MCF 10A (cell line): ENCODE results near the gene SNX27. TPM values are rescaled to one million over a fixed set of nuclear protein-coding genes. Genes with fewer than 3 reads are reported as not detected.

Experiments
- BruUV-seq: library from RNA; stranded (reverse); fragments of 400-500 nt; replicated peaks from 2 replicates; lab custom pipeline; 2021; lab: Mats Ljungman, UMichigan
- CTCF ChIA-PET: fragments of 300-600 bp; sonication (Branson Sonifier 250); formaldehyde crosslinking; extraction: SDS; loops from one replicate; lab custom pipeline; 2021; ENCODE audit warnings: antibody characterized with exemption, inconsistent platforms; lab: Yijun Ruan, JAX
- POLR2A ChIA-PET: fragments of 300-600, 350-650 bp; sonication (Branson Sonifier 250); formaldehyde crosslinking; extraction: SDS; loops from one replicate; lab custom pipeline; 2020; ENCODE audit warnings: antibody characterized with exemption, inconsistent platforms; lab: Yijun Ruan, JAX
- DNase-seq: peaks from one replicate; pipeline ENCODE4 v3.0.0-alpha.2; 2018; ENCODE audit not compliant: unreplicated experiment
- H3K27ac Mint-ChIP-seq: one replicate; pipeline ENCODE4 v1.8.0; 2022; ENCODE audit warnings: mild to moderate bottlenecking, low read depth, mixed read lengths; ENCODE audit not compliant: unreplicated experiment
- H3K27me3 Mint-ChIP-seq: one replicate; pipeline ENCODE4 v1.8.0; 2022; ENCODE audit warnings: mixed read lengths; ENCODE audit not compliant: insufficient read depth, unreplicated experiment
- H3K36me3 Mint-ChIP-seq: one replicate; pipeline ENCODE4 v1.8.0; 2022; ENCODE audit warnings: mild to moderate bottlenecking, moderate library complexity, mixed read lengths; ENCODE audit not compliant: insufficient read depth, unreplicated experiment
- H3K4me1 Mint-ChIP-seq: one replicate; pipeline ENCODE4 v1.8.0; 2022; ENCODE audit warnings: mixed read lengths; ENCODE audit not compliant: insufficient read depth, unreplicated experiment
- H3K4me3 Mint-ChIP-seq: one replicate; pipeline ENCODE4 v1.8.0; 2022; ENCODE audit warnings: mild to moderate bottlenecking, moderate library complexity, mixed read lengths; ENCODE audit not compliant: unreplicated experiment
- H3K9me3 Mint-ChIP-seq: one replicate; pipeline ENCODE4 v1.8.0; 2022; ENCODE audit warnings: mixed read lengths; ENCODE audit not compliant: unreplicated experiment
- intact Hi-C: fragments of 100-400 bp; cut with micrococcal nuclease; formaldehyde crosslinking; loops from 2 replicates; pipeline ENCODE4 v1.14.1; 2022
- total RNA-seq: library from RNA; stranded (reverse); gene quantifications from 2 replicates; pipeline ENCODE4 v1.2.3, GENCODE V29; 2022
- TF ChIP-seq, protein P1 (sequence below): fragments of 200-600 bp; IDR thresholded peaks from one replicate; pipeline ENCODE4 v1.8.0; 2022; ENCODE audit warnings: antibody characterized with exemption, mild to moderate bottlenecking; ENCODE audit not compliant: unreplicated experiment

SNX27 gene
- total RNA-seq, 1 experiment from 2014 or later = 36.9 TPM

DNA sequence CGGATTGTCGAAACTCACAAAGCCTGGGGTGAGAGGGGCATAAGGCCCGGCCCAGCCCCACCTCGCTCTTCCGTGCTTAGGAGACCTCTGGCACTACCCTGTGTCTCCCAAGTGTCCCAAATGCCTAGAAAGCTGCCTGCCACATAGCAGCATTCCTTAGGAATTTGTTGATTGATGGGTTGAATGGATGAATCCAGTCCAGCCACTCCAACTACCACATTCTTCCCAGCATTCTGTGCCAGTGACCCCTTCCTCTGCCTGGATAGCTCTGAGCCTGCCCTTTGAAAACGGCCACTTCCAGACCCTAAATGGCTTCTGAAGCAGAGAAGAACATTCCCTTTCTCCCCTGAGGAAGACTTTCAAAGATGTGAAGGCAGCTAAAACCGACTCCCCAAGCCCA is 93.3 kb downstream of the SNX27 start:
- Mint-ChIP-seq H3K36me3 (peaks cover 19% of the 10 kb centered on the region), H3K27ac (no peak overlapping the region), H3K9me3 (no peaks in the 10 kb centered on the region), H3K4me1 (peaks cover 6% of the 10 kb centered on the region), H3K4me3 (no peak overlapping the region), H3K27me3 (no peaks in the 10 kb centered on the region)
- DNase-seq = no peak
- TF ChIP-seq, protein P1, sequence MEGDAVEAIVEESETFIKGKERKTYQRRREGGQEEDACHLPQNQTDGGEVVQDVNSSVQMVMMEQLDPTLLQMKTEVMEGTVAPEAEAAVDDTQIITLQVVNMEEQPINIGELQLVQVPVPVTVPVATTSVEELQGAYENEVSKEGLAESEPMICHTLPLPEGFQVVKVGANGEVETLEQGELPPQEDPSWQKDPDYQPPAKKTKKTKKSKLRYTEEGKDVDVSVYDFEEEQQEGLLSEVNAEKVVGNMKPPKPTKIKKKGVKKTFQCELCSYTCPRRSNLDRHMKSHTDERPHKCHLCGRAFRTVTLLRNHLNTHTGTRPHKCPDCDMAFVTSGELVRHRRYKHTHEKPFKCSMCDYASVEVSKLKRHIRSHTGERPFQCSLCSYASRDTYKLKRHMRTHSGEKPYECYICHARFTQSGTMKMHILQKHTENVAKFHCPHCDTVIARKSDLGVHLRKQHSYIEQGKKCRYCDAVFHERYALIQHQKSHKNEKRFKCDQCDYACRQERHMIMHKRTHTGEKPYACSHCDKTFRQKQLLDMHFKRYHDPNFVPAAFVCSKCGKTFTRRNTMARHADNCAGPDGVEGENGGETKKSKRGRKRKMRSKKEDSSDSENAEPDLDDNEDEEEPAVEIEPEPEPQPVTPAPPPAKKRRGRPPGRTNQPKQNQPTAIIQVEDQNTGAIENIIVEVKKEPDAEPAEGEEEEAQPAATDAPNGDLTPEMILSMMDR = no peak
- intact Hi-C loops = no loop called here
- CTCF ChIA-PET = interaction anchor here (0.6 to 1.9 kb wide), 3 partner anchors 12 to 83 kb away, joined by 4 to 10 read pairs (median 6); no protein-coding TSS in a partner anchor
- POLR2A ChIA-PET = interaction anchor here (0.6 kb wide), 1 partner anchor 394 kb away, joined by 3 read pairs; no protein-coding TSS in a partner anchor
- BruUV-seq = no TSS peak

DNA sequence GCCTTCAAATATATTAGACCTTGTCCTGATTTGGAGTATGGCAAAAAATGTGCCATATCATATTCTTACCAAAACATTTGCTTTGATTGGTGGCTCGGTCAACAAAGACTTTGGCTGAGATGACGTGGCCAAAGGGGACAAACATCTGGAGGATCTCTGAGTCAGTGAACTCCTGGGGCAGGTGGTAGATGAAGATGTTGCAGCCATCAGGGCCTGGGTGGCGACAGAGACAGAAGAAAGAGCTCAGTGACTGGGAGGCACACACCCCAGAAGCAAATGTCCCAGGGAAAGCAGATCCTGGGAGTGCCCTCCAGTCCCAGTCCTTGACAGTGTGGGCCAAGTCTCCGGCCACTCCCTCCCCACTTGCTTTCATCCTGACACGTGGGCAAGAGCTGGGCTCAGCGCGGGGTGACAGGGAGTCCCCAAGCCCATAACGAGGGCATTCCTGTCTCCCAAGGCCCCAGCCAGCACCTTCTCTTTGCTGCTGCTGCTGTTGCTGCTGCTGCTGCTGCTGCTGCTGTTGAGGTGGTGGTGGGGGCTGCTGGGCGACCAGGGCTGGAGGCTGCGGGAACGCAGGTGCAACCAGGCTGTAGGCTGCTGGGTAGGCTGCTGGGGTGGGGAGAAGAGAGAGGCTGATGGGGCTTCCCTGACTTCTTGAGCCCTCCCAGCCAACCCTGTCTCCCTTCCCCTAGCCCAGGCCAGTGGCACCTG is 94.1 kb downstream of the SNX27 start:
- peaks cover 19% of the 10 kb centered on the region for H3K36me3 Mint-ChIP-seq
- no TSS peak for BruUV-seq
- no peaks in the 10 kb centered on the region for H3K27me3 Mint-ChIP-seq
- ChIA-PET CTCF (interaction anchor here (0.6 to 1.9 kb wide), 4 partner anchors 13 to 83 kb away, joined by 3 to 10 read pairs (median 5); no protein-coding TSS in a partner anchor), POLR2A (no interaction called here)
- TF ChIP-seq, protein P1 = no peak
- no peak overlapping the region for H3K27ac Mint-ChIP-seq
- no peaks in the 10 kb centered on the region for H3K9me3 Mint-ChIP-seq
- H3K4me1 Mint-ChIP-seq = peaks cover 6% of the 10 kb centered on the region
- intact Hi-C loops = no loop called here
- DNase-seq = peak; percentile 27
- no peak overlapping the region for H3K4me3 Mint-ChIP-seq

DNA sequence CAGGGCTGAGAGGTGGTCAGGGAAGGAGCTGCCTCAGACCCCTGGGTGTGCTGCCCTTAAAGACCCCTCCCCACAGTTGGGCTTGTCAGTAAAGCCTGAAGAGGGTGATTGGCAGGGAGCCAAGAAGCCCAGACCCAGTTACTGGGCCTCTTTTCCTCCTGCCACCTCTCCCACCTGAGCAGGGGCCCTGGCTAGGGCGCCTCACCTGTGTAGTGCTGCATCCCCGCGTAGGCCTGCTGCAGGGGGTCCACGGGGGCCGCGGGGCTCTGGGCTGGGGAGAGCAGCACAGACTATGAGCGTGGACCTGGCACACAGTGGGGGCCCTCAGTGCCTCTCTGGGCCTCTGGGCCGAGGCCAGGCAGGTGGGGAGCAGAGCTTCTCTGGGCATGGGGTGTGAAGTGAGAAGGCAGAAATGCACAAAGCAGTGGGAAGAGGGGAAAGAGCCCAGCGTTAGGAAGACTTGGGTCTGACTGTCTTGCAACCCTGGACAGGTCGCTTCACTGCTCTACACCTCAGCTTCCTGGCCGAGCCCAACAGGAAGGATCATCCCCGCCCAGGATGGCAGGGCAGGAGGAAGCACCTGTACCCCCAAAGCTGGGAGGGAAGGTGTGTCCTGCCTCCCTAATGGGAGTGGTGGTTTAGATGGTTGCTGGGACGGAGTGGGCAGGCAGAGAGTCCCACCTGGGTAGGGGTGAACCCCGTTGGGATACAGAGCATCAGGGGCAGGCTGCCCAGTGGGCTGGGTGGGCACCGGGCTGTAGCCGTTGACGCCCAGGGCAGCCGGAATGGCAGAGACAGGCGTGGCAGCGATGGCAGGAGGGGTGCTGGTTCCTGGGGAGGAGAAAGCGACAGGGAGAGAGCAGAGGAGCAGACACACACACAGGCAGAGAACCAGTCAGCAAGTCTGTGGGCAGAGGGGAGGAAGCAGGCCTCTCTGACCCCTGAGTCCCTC is 94.9 kb downstream of the SNX27 start:
- ChIA-PET CTCF (interaction anchor here (0.6 to 1.9 kb wide), 3 partner anchors 13 to 28 kb away, joined by 3 to 6 read pairs (median 3); no protein-coding TSS in a partner anchor), POLR2A (no interaction called here)
- TF ChIP-seq, protein P1 = no peak
- no peak overlapping the region for H3K4me3 Mint-ChIP-seq
- H3K27ac Mint-ChIP-seq = no peak overlapping the region
- peaks cover 6% of the 10 kb centered on the region for H3K4me1 Mint-ChIP-seq
- no peak for DNase-seq
- BruUV-seq = no TSS peak
- no peaks in the 10 kb centered on the region for H3K9me3 Mint-ChIP-seq
- intact Hi-C loops = no loop called here
- H3K27me3 Mint-ChIP-seq = no peaks in the 10 kb centered on the region
- H3K36me3 Mint-ChIP-seq = peaks cover 11% of the 10 kb centered on the region
